Breast epithelium (tissue), 3 donors: Measurements from ENCODE around the gene ATP6V1A.

Source experiments
- POLR2A ChIP-seq: fragments of 450-650 bp; IDR thresholded peaks from one replicate; pipeline ENCODE4 v1.6.1; 2016; ENCODE audit warnings: antibody characterized with exemption, mild to moderate bottlenecking, moderate library complexity
- POLR2AphosphoS5 ChIP-seq, 3 donors: sonication (generic); formaldehyde crosslinking; IDR thresholded peaks; one replicate each; pipeline ENCODE4 v1.6.1; 2017; ENCODE audit warnings: antibody characterized with exemption in 3 of 3
- TF ChIP-seq, protein P1 (sequence below), 3 donors: fragments of 450-650 bp; IDR thresholded peaks; one replicate each; pipeline ENCODE4 v1.5.1; 2016 to 2017; ENCODE audit warnings: antibody characterized with exemption in 3 of 3, mild to moderate bottlenecking in 3 of 3, moderate library complexity in 3 of 3

DNA sequence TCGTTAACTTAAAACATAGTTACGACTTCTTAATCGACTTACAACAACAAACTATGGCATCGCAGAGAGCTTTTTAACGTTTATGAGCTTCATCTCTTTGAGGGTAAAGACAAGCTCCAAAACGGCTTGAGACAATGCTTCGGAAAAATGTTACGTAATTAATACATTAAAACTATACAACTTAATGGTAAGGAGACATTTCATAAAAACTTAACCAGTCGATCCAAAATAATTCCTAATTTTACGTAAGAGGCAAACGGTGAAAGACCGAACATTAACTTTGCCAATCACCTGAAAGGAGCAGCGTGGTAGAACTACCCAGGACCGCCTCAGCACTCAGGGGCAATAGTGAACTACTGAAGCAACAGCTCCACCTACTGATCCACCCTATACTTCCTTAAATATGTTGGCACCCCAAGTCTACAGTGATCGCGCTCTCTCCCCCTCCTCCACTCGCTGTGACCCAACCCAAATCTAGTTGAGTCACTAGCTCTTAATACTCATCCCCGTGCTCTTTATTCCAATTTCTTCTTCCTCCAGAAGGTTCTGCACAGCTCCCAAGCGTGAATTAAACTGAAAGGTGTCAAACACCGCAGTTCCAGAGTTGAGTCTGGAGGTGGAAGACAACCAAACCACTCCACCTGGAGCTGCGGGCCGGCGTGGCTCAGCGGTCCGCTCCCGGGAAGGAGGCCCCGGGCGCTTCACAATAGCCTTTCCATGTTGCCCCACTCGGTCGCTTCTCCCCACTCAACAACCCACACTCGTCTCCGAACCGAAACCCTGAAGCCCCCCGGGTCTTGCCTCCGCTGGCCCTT lies 1.7 kb upstream of the ATP6V1A start:
- no peak for TF ChIP-seq POLR2A
- TF ChIP-seq, protein P1, sequence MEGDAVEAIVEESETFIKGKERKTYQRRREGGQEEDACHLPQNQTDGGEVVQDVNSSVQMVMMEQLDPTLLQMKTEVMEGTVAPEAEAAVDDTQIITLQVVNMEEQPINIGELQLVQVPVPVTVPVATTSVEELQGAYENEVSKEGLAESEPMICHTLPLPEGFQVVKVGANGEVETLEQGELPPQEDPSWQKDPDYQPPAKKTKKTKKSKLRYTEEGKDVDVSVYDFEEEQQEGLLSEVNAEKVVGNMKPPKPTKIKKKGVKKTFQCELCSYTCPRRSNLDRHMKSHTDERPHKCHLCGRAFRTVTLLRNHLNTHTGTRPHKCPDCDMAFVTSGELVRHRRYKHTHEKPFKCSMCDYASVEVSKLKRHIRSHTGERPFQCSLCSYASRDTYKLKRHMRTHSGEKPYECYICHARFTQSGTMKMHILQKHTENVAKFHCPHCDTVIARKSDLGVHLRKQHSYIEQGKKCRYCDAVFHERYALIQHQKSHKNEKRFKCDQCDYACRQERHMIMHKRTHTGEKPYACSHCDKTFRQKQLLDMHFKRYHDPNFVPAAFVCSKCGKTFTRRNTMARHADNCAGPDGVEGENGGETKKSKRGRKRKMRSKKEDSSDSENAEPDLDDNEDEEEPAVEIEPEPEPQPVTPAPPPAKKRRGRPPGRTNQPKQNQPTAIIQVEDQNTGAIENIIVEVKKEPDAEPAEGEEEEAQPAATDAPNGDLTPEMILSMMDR (IDR thresholded peaks at IDR 0.05), result peak in 2 of 3 donors; percentile 57 to 68
- TF ChIP-seq POLR2AphosphoS5 (IDR thresholded peaks at IDR 0.05), result peak in 1 of 3 donors; percentile 65
